Measurements from ENCODE around the gene COG5.

- TF ChIP-seq CTCF (conservative IDR thresholded peaks at IDR 0.05; ENCODE audit: low read depth, low read length) (no peak), EZH2 (IDR thresholded peaks at IDR 0.05; ENCODE audit: borderline replicate concordance, low read depth, low read length, poor library complexity, severe bottlenecking) (no peak)
These were observed 293.9 kb downstream of the COG5 start for GRCh38 chr7:107269790-107270189.
